OCI-LY7 (cell line): Measurements from ENCODE around the gene VEZF1. TPM values are rescaled to one million over a fixed set of nuclear protein-coding genes. Genes with fewer than 3 reads are reported as not detected.

ENCODE experiments used
- BruUV-seq: library from RNA; stranded (reverse); fragments of 400-500 nt; replicated peaks from 2 replicates; lab custom pipeline; 2021; lab: Mats Ljungman, UMichigan
- CTCF ChIA-PET: fragments of 300-600 bp; sonication (Branson Sonifier 250); formaldehyde crosslinking; loops from one replicate; lab custom pipeline; 2022; ENCODE audit warnings: antibody characterized with exemption; ENCODE audit not compliant: unreplicated experiment; lab: Charles Lee
- POLR2A ChIA-PET: fragments of 300-600 bp; sonication (Branson Sonifier 250); formaldehyde crosslinking; loops from one replicate; lab custom pipeline; 2022; ENCODE audit warnings: antibody characterized with exemption; lab: Charles Lee
- DNase-seq: peaks from one replicate; pipeline ENCODE4 v3.0.0-alpha.2; 2015; ENCODE audit warnings: low spot score
- H2AFZ ChIP-seq: fragments of 200-600 bp; sonication (generic), shearing (Covaris generic); 2 replicates; pipeline ENCODE4 v1.6.1; 2014; ENCODE audit warnings: mild to moderate bottlenecking, antibody characterized with exemption, low read length, moderate library complexity
- H3K27ac ChIP-seq: fragments of 200-600 bp; sonication (generic); 2 replicates; pipeline ENCODE4 v1.5.1; 2014; ENCODE audit warnings: mixed run types, low read depth, mild to moderate bottlenecking, moderate library complexity, low read length, inconsistent platforms; ENCODE audit not compliant: poor library complexity, severe bottlenecking
- H3K36me3 ChIP-seq: fragments of 200-600 bp; sonication (generic); 2 replicates; pipeline ENCODE4 v1.6.1; 2014; ENCODE audit warnings: mild to moderate bottlenecking, antibody characterized with exemption, low read length, moderate library complexity, mixed read lengths; ENCODE audit not compliant: insufficient read depth
- H3K4me1 ChIP-seq: fragments of 200-600 bp; sonication (generic); 2 replicates; pipeline ENCODE4 v1.5.1; 2014; ENCODE audit warnings: mild to moderate bottlenecking, low read length; ENCODE audit not compliant: insufficient read depth, poor library complexity, severe bottlenecking
- H3K4me2 ChIP-seq: fragments of 200-600 bp; sonication (generic); 2 replicates; pipeline ENCODE4 v1.6.1; 2014; ENCODE audit warnings: mild to moderate bottlenecking, low read length
- H3K4me3 ChIP-seq: fragments of 200-600 bp; sonication (generic); 2 replicates; pipeline ENCODE4 v1.5.1; 2014; ENCODE audit warnings: mild to moderate bottlenecking, low read depth, low read length; ENCODE audit not compliant: poor library complexity, severe bottlenecking
- H3K79me2 ChIP-seq: fragments of 200-600 bp; sonication (generic); 2 replicates; pipeline ENCODE4 v1.6.1; 2016; ENCODE audit warnings: low read depth, mild to moderate bottlenecking, low read length, moderate library complexity, mixed read lengths; ENCODE audit not compliant: insufficient read depth
- H3K9me2 ChIP-seq: fragments of 200-600 bp; sonication (generic); 2 replicates; pipeline ENCODE4 v1.6.1; 2016; ENCODE audit warnings: mild to moderate bottlenecking, low read length, mixed read lengths; ENCODE audit not compliant: insufficient read depth
- H3K9me3 ChIP-seq: fragments of 200-600 bp; sonication (generic); 2 replicates; pipeline ENCODE4 v1.6.1; 2014; ENCODE audit warnings: mild to moderate bottlenecking, mixed run types, low read length, mixed read lengths
- H4K20me1 ChIP-seq: fragments of 200-600 bp; sonication (generic); 2 replicates; pipeline ENCODE4 v1.6.1; 2014; ENCODE audit warnings: mild to moderate bottlenecking, antibody characterized with exemption, low read length, moderate library complexity, mixed read lengths; ENCODE audit not compliant: insufficient read depth
- EZH2phosphoT487 ChIP-seq: fragments of 200-600 bp; sonication (generic); IDR thresholded peaks from 2 replicates; pipeline ENCODE4 v1.6.1; 2018; ENCODE audit warnings: low read depth, borderline replicate concordance, mild to moderate bottlenecking, mixed run types, antibody characterized with exemption, low read length, moderate library complexity, mixed read lengths
- intact Hi-C: fragments of 100-400 bp; cut with micrococcal nuclease; formaldehyde crosslinking; loops from one replicate; pipeline ENCODE4 v1.10.0; 2022; ENCODE audit not compliant: unreplicated experiment
- total RNA-seq, 2 experiments: library from RNA; depleted of rRNA in 1 of 2; stranded (reverse); fragments of >200 nt in 1 of 2; shearing (Covaris generic) in 1 of 2; gene quantifications; 2 replicates each; pipeline ENCODE4 v1.2.3, GENCODE V29; 2014 to 2022
- TF ChIP-seq, protein P1 (sequence below): fragments of 200-600 bp; sonication (generic); conservative IDR thresholded peaks from 2 replicates; pipeline ENCODE4 v1.5.1; 2014; ENCODE audit warnings: mild to moderate bottlenecking, antibody characterized with exemption, low read length, moderate library complexity, mixed read lengths

Gene VEZF1
- total RNA-seq, 2 experiments from 2014 or later, result 22.6 to 35.4 TPM

DNA sequence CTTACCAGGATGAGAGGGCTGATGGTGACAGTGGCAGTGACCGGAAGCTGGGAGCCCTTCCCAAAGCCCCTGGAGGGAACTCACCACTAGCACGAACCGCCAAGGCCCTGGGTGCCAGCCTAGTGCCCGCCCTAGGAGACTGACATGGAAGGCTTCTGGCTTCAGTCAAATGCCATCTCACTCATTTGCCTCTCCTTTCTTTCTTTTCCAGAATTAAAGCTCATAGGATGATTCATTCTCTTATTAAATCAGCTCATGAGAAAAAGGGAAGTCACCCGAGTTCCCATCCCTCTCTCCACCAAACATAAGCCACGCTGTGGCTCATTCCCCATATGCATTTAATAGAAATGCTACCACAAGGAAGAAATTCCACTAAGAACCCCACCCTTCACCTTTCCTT lies 44.9 kb downstream of the VEZF1 start:
- CTCF ChIA-PET, result no interaction called here
- peaks cover 52% of the 10 kb centered on the region for H3K4me1 ChIP-seq
- intact Hi-C loops, result no loop called here
- POLR2A ChIA-PET, result interaction anchor here (0.6 to 0.8 kb wide), 2 partner anchors 10 to 293 kb away, joined by 3 read pairs; no protein-coding TSS in a partner anchor
- TF ChIP-seq, protein P1, sequence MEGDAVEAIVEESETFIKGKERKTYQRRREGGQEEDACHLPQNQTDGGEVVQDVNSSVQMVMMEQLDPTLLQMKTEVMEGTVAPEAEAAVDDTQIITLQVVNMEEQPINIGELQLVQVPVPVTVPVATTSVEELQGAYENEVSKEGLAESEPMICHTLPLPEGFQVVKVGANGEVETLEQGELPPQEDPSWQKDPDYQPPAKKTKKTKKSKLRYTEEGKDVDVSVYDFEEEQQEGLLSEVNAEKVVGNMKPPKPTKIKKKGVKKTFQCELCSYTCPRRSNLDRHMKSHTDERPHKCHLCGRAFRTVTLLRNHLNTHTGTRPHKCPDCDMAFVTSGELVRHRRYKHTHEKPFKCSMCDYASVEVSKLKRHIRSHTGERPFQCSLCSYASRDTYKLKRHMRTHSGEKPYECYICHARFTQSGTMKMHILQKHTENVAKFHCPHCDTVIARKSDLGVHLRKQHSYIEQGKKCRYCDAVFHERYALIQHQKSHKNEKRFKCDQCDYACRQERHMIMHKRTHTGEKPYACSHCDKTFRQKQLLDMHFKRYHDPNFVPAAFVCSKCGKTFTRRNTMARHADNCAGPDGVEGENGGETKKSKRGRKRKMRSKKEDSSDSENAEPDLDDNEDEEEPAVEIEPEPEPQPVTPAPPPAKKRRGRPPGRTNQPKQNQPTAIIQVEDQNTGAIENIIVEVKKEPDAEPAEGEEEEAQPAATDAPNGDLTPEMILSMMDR, result no peak
- no peak overlapping the region for H3K27ac ChIP-seq
- H3K4me2 ChIP-seq, result no peak overlapping the region
- no peaks in the 10 kb centered on the region for H3K79me2 ChIP-seq
- H3K4me3 ChIP-seq, result no peak overlapping the region
- no peaks in the 10 kb centered on the region; the same call in 1 of the 2 replicates for H4K20me1 ChIP-seq
- H3K36me3 ChIP-seq, result no peaks in the 10 kb centered on the region
- H2AFZ ChIP-seq, result no peak overlapping the region
- no peak for DNase-seq
- no peaks in the 10 kb centered on the region for H3K9me3 ChIP-seq
- BruUV-seq, result no TSS peak
- no peaks in the 10 kb centered on the region for H3K9me2 ChIP-seq

DNA sequence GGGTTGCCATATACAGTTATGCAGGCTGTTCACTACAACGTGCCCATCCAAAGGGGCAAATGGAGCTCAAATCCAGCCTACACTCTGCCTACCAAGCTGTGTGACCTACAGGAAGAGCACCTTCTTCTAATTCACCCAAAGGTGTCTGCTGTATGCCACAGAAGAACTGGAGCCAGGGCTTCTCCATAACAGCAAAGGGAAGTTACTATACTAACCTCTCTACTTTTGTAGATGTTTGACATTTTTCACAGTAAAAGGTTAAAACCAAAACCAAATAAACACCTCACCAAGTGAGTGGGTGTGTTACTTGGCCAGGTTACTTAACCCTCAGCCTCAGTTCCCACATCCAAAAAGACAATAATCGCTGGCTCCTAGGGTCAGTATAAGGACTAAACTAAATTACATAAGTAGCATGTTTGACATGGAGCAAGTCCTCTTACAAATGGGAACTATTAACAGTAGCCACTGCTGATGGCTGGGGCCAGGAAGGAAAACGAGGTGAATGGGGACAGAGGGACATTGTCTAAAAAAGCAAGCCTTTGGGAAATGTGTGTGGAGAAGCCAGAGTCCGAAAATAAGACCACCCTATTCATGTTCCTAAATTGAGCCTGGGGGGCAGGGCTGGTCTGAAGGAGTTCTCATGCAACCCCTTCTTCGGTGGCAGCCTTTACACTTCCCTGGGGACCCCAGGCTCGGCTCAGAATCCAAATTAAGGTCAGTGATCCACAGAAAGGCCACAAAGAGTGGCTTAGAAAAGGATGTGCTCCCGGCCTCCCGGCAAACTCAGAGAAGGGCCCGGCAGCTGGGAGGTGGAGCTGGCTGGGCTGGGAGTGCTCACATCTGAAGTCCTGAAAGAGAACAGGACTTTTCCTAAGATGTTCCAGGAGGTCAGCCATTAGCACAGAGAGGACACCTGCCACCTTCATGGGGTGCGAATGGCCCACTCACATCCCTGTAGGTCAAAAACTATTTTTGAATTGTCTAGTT lies 46.4 kb downstream of the VEZF1 start:
- H3K4me1 ChIP-seq, result peaks cover 40% of the 10 kb centered on the region
- intact Hi-C loops, result no loop called here
- no peak overlapping the region for H3K27ac ChIP-seq
- DNase-seq, result no peak
- no peaks in the 10 kb centered on the region; the same call in 1 of the 2 replicates for H4K20me1 ChIP-seq
- TF ChIP-seq, protein P1, result no peak
- TF ChIP-seq EZH2phosphoT487, result 0 out of 2 replicates have a peak, but pooled peaks have one; percentile 81
- no peaks in the 10 kb centered on the region for H3K9me3 ChIP-seq
- no peaks in the 10 kb centered on the region for H3K79me2 ChIP-seq
- H3K4me3 ChIP-seq, result no peak overlapping the region
- no TSS peak for BruUV-seq
- ChIA-PET POLR2A (interaction anchor here (0.6 to 1.0 kb wide), 4 partner anchors 37 to 117 kb away, joined by 3 to 4 read pairs (median 3); no protein-coding TSS in a partner anchor), CTCF (no interaction called here)
- H3K4me2 ChIP-seq, result peak overlapping the region; percentile 70
- no peaks in the 10 kb centered on the region for H3K9me2 ChIP-seq
- no peaks in the 10 kb centered on the region for H3K36me3 ChIP-seq
- no peak overlapping the region for H2AFZ ChIP-seq
